ENCODE data around the gene HTR1E.

DNA sequence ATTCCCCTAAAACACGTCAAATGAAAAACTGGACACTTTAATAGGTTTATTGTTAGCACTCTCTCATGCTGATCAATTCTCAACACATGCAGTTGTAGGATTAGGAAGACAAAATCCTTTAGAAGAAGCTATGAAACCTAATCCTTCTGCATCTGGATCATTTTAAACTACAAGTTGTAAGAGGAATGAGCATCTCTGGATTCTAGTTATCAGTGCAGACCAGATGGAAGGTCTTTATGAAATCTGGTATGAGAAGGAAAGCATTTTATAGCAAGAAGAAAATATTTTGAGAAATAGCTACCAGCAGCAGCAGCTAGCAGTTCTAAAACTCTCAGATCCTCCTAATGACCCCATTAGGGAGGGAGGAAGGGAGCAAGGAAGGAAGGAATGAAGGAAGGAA is 4.1 kb downstream of the HTR1E start:
- no peak for TF ChIP-seq EZH2 (IDR thresholded peaks at IDR 0.05; ENCODE audit: borderline replicate concordance, control insufficient read depth, low read depth, low read length)
- TF ChIP-seq, protein P1, sequence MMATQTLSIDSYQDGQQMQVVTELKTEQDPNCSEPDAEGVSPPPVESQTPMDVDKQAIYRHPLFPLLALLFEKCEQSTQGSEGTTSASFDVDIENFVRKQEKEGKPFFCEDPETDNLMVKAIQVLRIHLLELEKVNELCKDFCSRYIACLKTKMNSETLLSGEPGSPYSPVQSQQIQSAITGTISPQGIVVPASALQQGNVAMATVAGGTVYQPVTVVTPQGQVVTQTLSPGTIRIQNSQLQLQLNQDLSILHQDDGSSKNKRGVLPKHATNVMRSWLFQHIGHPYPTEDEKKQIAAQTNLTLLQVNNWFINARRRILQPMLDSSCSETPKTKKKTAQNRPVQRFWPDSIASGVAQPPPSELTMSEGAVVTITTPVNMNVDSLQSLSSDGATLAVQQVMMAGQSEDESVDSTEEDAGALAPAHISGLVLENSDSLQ (IDR thresholded peaks at IDR 0.05), result no peak
- TF ChIP-seq, protein P2, sequence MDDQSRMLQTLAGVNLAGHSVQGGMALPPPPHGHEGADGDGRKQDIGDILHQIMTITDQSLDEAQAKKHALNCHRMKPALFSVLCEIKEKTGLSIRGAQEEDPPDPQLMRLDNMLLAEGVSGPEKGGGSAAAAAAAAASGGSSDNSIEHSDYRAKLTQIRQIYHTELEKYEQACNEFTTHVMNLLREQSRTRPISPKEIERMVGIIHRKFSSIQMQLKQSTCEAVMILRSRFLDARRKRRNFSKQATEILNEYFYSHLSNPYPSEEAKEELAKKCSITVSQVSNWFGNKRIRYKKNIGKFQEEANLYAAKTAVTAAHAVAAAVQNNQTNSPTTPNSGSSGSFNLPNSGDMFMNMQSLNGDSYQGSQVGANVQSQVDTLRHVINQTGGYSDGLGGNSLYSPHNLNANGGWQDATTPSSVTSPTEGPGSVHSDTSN (IDR thresholded peaks at IDR 0.05; ENCODE audit: insufficient replicate concordance, low read depth, low read length), result no peak
- TF ChIP-seq, protein P3, sequence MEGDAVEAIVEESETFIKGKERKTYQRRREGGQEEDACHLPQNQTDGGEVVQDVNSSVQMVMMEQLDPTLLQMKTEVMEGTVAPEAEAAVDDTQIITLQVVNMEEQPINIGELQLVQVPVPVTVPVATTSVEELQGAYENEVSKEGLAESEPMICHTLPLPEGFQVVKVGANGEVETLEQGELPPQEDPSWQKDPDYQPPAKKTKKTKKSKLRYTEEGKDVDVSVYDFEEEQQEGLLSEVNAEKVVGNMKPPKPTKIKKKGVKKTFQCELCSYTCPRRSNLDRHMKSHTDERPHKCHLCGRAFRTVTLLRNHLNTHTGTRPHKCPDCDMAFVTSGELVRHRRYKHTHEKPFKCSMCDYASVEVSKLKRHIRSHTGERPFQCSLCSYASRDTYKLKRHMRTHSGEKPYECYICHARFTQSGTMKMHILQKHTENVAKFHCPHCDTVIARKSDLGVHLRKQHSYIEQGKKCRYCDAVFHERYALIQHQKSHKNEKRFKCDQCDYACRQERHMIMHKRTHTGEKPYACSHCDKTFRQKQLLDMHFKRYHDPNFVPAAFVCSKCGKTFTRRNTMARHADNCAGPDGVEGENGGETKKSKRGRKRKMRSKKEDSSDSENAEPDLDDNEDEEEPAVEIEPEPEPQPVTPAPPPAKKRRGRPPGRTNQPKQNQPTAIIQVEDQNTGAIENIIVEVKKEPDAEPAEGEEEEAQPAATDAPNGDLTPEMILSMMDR (IDR thresholded peaks at IDR 0.05 in 2 of 3, conservative IDR thresholded peaks at IDR 0.05 in 1 of 3; ENCODE audit: control insufficient read depth in 2 of 3, extremely low read depth in 1 of 3, insufficient read depth in 1 of 3, low read depth in 3 of 3, low read length in 3 of 3), result no peak
- no peak for TF ChIP-seq ZZZ3 (IDR thresholded peaks at IDR 0.05; ENCODE audit: control insufficient read depth, insufficient read length, low read depth)
- TF ChIP-seq EP300 (IDR thresholded peaks at IDR 0.05; ENCODE audit: borderline replicate concordance in 1 of 2, control insufficient read depth in 1 of 2, low read depth in 2 of 2, low read length in 2 of 2), result no peak
- no peak for TF ChIP-seq RELA (IDR thresholded peaks at IDR 0.05; ENCODE audit: borderline replicate concordance, partially characterized antibody)
- no peak for TF ChIP-seq POLR2A (IDR thresholded peaks at IDR 0.05; ENCODE audit: low read depth, low read length)
- no peak for TF ChIP-seq JUND (IDR thresholded peaks at IDR 0.05; ENCODE audit: low read depth, low read length)

All from GM12878 (cell line).